GM12891 (cell line): ENCODE data around the gene FAM221B.

Source experiments
- PAX5 ChIP-seq: IDR thresholded peaks from 2 replicates; pipeline ENCODE4 v1.6.1; 2011; ENCODE audit warnings: low read length, moderate library complexity, mild to moderate bottlenecking; ENCODE audit not compliant: insufficient read depth, severe bottlenecking
- POLR2A ChIP-seq: IDR thresholded peaks from 2 replicates; pipeline ENCODE4 v1.6.1; 2011; ENCODE audit warnings: low read depth, low read length, control low read depth
- POLR2AphosphoS5 ChIP-seq: IDR thresholded peaks from 2 replicates; pipeline ENCODE4 v1.6.1; 2011; ENCODE audit warnings: low read depth, low read length, control low read depth
- POU2F2 ChIP-seq: IDR thresholded peaks from 2 replicates; pipeline ENCODE4 v1.6.1; 2011; ENCODE audit warnings: low read depth, mild to moderate bottlenecking, control low read depth, low read length, moderate library complexity
- SPI1 ChIP-seq: IDR thresholded peaks from 2 replicates; pipeline ENCODE4 v1.6.1; 2011; ENCODE audit warnings: low read depth, low read length, control low read depth
- TAF1 ChIP-seq: IDR thresholded peaks from 2 replicates; pipeline ENCODE4 v1.6.1; 2011; ENCODE audit warnings: low read depth, low read length, control low read depth

DNA sequence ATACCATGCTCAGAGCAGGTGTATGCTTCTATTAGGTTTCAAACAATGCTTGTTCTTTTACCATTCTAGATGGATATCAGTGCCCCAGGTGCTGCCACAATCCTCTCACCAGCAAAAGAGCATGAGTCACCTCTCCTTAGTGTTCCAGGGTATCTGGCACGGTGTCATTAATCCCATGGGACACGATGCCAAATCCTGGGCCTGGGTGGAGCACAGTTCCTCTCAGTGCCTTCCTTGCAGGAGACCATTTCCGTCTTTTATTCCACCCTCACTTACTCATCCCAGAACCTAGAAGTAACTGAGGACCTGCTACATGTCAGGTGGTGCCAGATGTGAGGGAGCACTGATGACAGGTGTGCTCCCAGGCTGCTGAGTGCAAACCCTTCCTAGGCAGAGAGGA, 43.0 kb upstream of the FAM221B start:
- TF ChIP-seq SPI1 (no peak), POLR2AphosphoS5 (no peak), POLR2A (no peak), TAF1 (no peak), POU2F2 (no peak), PAX5 (no peak)
